Immature natural killer cell (primary cell): ENCODE results near the gene ZMAT5. TPM values are rescaled to one million over a fixed set of nuclear protein-coding genes. Genes with fewer than 3 reads are reported as not detected.

ENCODE experiments used
- DNase-seq, 3 donors: peaks; one replicate each; pipeline ENCODE4 v3.0.0; 2022; ENCODE audit warnings: mixed read lengths in 1 of 3
- H3K27ac Mint-ChIP-seq, 6 donors: one replicate each; pipeline ENCODE4 v1.8.0; 2020; ENCODE audit warnings: mixed read lengths in 6 of 6, mild to moderate bottlenecking in 5 of 6, inconsistent platforms in 4 of 6, moderate library complexity in 3 of 6
- H3K27me3 Mint-ChIP-seq, 3 donors: one replicate each; pipeline ENCODE4 v1.8.0; 2020 to 2021; ENCODE audit warnings: low read depth in 3 of 3, mild to moderate bottlenecking in 3 of 3, mixed read lengths in 3 of 3, moderate library complexity in 3 of 3, inconsistent platforms in 1 of 3
- H3K36me3 Mint-ChIP-seq, 3 donors: one replicate each; pipeline ENCODE4 v1.8.0; 2020; ENCODE audit warnings: mixed read lengths in 3 of 3, inconsistent platforms in 2 of 3, mild to moderate bottlenecking in 2 of 3
- H3K4me1 Mint-ChIP-seq, 2 donors: one replicate each; pipeline ENCODE4 v1.8.0; 2020; ENCODE audit warnings: inconsistent platforms in 2 of 2, mild to moderate bottlenecking in 2 of 2, mixed read lengths in 2 of 2, moderate library complexity in 1 of 2
- H3K4me3 Mint-ChIP-seq, 5 donors: one replicate each; pipeline ENCODE4 v1.8.0; 2020; ENCODE audit warnings: mild to moderate bottlenecking in 5 of 5, mixed read lengths in 5 of 5, inconsistent platforms in 3 of 5, moderate library complexity in 3 of 5
- H3K9me3 Mint-ChIP-seq, 6 donors: one replicate each; pipeline ENCODE4 v1.8.0; 2020; ENCODE audit warnings: mild to moderate bottlenecking in 6 of 6, mixed read lengths in 6 of 6, inconsistent platforms in 4 of 6, moderate library complexity in 3 of 6
- polyA plus RNA-seq, 3 donors: library from polyadenylated mRNA; unstranded; fragments of 300-500 nt; fragmentation: Illumina TruSeq; gene quantifications; one replicate each; pipeline ENCODE4 v1.2.3, GENCODE V29; 2021

The ZMAT5 gene
- polyA plus RNA-seq, 3 donors from 2014 or later: 59.3 to 77.7 (median 72.2) TPM

DNA sequence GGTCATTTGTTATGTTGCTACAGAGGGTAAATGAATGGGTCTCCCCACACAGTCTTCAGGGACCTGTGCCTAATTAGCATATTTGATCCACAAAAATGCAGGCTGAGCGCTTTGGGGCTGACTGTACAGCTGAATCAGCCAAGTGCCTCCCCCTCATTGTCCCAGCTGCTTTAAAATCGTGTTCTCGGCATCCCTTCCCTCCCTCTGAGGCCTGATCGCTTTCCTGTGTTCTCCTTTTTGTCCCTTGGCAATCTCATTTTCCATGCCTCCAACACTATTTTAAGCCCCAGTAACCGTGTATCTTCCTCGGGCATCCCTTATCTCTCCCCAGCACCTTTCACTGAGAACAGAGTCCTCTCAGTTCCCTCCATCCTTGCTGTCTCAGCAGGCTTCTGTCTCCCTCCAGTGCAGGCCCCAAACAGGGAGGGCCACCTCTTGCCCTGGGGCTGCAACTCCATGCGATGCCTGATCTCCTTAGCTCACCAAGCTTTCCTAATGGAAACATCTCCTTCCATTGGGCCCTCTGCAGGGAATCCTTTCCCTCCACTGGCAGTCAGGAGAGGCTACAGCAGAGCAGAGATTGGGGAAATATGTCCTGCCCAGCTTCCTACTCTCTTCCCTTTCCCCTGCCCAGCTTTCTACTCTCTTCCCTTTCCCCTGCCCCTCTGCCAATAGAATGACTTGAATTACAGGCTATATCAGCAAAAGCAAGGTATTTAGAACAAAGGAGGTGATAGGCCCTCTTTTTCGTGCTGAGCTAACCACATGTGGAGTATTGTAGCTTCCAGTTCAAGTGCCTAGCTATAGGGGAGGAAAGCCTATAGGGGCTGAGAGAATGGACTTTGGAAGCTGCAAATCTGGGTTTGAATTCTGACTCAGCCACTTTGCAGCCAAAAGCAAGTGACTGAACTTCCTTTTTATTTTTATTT is 14.2 kb upstream of the ZMAT5 start:
- Mint-ChIP-seq H3K36me3 (no peaks in the 10 kb centered on the region), H3K4me1 (no peaks in the 10 kb centered on the region), H3K27me3 (no peaks in the 10 kb centered on the region), H3K27ac (peak overlapping the region in 1 of 6 donors; percentile 1), H3K4me3 (no peak overlapping the region), H3K9me3 (no peaks in the 10 kb centered on the region)
- DNase-seq: no peak

DNA sequence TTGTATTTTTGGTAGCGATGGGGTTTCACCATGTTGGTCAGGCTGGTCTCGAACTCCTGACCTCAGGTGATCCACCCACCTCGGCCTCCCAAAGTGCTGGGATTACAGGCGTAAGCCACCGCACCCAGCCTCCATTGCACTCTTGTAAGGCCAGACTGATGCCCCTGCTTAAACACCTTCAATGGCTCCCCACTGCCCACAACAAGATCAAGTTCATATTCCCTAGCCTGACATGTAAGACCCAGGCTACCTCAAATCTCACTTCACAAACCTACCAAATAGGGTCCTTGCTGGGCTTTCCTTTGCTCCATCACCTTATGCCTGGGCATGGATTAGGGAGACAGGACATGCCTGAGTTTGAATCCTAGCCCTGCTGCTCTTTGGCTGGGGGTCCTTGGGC is 13.4 kb upstream of the ZMAT5 start:
- Mint-ChIP-seq H3K27me3 (peaks cover 0 to 2% (median 0%) of the 10 kb centered on the region in 3 donors), H3K4me3 (no peak overlapping the region), H3K9me3 (no peaks in the 10 kb centered on the region), H3K27ac (no peak overlapping the region), H3K4me1 (no peaks in the 10 kb centered on the region), H3K36me3 (no peaks in the 10 kb centered on the region)
- DNase-seq: no peak

DNA sequence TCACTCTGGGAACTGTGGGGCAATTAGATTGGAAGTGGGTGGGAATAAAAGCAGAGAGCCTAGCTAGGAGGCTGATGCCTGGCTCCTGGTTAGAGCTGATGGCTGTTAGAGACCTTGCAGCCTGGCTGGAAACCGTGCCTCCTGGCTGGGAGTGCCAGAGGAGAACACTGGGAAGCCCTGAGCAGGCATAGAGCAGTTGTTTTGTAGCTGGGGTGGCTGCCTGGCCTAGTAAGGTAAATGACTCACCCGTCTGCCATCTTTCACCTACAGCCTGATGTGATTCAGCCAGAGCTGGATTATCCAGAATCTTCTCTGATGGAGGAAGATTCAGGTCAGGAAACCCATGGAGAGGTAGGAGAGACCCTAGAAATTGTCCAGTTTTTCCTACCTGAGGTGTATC is 6.4 kb upstream of the ZMAT5 start:
- Mint-ChIP-seq H3K4me3 (no peak overlapping the region), H3K9me3 (no peaks in the 10 kb centered on the region), H3K27ac (no peak overlapping the region), H3K27me3 (peaks cover 0 to 2% (median 0%) of the 10 kb centered on the region in 3 donors), H3K36me3 (no peaks in the 10 kb centered on the region), H3K4me1 (peaks cover 7 to 18% of the 10 kb centered on the region in 2 donors)
- DNase-seq: no peak

DNA sequence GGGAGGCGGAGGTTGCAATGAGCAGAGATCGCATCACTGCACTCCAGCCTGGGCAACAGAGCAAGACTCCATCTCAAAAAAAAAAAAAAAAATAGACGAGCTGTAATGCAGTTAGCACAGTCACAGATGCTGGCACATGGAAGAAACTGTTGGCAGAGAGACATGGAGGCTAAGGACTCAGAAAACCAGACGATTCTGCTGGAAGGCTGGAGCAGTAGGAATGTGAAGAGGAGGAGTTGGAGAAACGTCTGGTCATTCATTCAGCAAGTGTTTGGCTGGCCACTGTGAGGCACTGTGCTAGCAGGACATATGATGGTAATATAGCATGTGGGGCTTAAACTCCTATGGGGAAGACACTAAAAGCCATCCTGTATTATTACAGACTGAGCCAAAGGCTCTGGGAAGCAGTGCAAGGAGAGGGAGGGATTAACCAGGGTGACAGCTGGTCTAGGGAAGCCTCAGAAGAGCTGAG is 5.4 kb upstream of the ZMAT5 start:
- Mint-ChIP-seq H3K9me3 (no peaks in the 10 kb centered on the region), H3K36me3 (no peaks in the 10 kb centered on the region), H3K27ac (peak overlapping the region in 1 of 6 donors; percentile 9), H3K4me3 (no peak overlapping the region), H3K4me1 (peaks cover 17 to 28% of the 10 kb centered on the region in 2 donors), H3K27me3 (peaks cover 0 to 2% (median 0%) of the 10 kb centered on the region in 3 donors)
- no peak for DNase-seq

DNA sequence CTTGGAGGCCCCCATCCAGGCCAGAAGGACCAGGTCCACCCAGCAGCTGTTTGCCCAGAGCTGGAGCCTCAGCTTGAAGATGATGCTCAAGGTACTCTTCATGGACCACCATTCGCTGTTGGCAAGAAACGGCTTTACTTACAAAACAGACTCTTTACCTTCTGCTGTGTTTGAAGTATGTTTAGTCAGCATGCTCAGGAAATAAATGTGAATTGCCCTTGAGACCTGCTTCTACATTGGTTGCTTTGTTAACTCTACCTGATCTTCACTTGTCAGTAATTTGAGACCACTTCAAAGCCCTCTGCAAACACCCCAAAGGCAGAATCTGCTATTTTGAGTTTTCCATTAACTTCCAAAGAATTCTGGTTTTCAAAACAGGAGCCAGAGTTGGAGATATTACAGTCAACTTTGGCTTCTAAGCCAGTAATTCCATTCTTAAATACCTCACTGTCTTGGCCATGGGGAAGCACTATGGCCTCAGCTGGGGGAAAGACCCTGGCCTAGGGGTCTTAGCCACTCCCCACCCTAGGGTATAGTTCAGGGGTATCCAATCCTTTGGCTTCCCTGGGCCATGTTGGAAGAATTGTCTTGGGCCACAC is 3.0 kb upstream of the ZMAT5 start:
- Mint-ChIP-seq H3K27ac (no peak overlapping the region), H3K4me3 (no peak overlapping the region), H3K9me3 (no peaks in the 10 kb centered on the region), H3K27me3 (peaks cover 0 to 3% (median 0%) of the 10 kb centered on the region in 3 donors), H3K4me1 (peaks cover 36 to 49% of the 10 kb centered on the region in 2 donors), H3K36me3 (no peaks in the 10 kb centered on the region)
- no peak for DNase-seq

DNA sequence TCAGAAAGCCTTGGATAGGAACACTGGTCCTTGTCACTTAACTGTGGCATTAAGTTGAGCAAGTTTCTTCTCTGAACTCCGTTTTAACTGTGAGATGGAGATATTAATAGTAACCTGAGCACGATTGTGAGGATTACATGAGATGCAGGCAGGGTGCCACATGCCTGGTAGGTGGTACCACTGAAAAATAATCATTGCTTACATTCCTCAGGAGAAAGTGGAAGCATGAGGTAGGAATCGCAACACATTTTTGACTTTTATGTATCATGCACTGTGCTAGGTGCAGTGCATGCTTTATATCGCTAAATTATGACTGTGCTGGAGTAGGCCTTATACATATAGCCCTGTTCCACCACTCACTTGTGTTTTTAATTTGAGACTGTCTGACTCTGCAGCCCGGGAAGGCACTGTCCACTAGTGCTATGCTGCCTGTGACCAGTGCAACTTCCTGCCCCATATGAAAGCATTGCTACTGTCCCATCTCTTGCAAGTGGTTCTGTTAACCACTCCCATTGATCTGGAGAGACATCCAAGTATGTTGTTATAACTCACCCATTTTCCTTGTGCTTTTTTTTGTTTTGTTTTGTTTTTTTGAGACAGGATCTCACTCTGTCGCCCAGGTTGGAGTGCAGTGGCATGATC is 1.4 kb upstream of the ZMAT5 start:
- Mint-ChIP-seq H3K9me3 (no peaks in the 10 kb centered on the region), H3K27ac (peak overlapping the region; percentile 94 to 99 (median 98)), H3K36me3 (no peaks in the 10 kb centered on the region), H3K4me3 (peak overlapping the region; percentile 98 to 100 (median 99)), H3K4me1 (peaks cover 36 to 49% of the 10 kb centered on the region in 2 donors), H3K27me3 (peaks cover 0 to 3% (median 0%) of the 10 kb centered on the region in 3 donors)
- DNase-seq: no peak

DNA sequence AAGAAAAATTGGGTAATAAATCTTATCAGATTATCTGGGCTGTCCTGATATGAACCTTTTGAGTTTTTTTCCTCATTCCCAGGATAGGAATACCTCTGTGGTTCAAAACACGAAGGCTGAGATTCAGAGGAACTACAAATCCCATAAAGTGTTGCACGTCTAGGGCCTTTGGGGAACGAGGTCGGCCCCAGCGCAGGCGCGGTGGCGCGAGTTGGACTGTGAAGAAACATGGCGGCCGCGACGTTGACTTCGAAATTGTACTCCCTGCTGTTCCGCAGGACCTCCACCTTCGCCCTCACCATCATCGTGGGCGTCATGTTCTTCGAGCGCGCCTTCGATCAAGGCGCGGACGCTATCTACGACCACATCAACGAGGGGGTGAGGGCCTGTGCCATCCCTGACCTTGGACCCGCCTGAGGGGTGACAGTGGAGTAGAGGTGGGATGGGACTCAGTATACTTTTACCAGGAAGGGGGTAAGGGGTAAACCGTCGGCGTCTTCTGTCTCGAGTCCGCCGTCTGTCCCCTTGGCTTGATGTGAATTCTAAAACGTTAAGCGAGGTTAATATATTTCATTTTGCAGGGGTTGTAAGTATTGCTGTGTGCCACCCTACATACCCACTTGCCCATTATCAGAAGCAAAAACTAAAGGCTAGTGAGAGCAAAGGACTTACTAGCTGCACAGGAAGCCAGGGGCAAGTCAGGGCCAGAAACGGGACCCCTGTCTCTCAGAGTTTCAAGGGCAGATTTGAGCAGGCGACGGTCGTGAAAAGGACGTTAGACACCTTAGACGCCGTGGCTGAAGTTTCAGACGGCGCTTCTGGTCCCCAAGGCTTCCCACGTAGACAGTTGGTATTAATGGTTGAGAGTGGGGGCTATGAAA is 604 bp upstream of the ZMAT5 start, which contains the start of gene UQCR10:
UQCR10 (plus strand) TSS at position 199 of the 881 bp plus-strand sequence; CDS start at position 229, 30 bp downstream.
- Mint-ChIP-seq H3K4me1 (peaks cover 36 to 49% of the 10 kb centered on the region in 2 donors), H3K27me3 (peaks cover 0 to 3% (median 0%) of the 10 kb centered on the region in 3 donors), H3K36me3 (no peaks in the 10 kb centered on the region), H3K9me3 (no peaks in the 10 kb centered on the region), H3K27ac (peak within 1 kb of the TSS; percentile 94 to 99 (median 98)), H3K4me3 (peak within 1 kb of the TSS; percentile 98 to 100 (median 99))
- DNase-seq: peak; percentile 89 to 93 (median 93)

DNA sequence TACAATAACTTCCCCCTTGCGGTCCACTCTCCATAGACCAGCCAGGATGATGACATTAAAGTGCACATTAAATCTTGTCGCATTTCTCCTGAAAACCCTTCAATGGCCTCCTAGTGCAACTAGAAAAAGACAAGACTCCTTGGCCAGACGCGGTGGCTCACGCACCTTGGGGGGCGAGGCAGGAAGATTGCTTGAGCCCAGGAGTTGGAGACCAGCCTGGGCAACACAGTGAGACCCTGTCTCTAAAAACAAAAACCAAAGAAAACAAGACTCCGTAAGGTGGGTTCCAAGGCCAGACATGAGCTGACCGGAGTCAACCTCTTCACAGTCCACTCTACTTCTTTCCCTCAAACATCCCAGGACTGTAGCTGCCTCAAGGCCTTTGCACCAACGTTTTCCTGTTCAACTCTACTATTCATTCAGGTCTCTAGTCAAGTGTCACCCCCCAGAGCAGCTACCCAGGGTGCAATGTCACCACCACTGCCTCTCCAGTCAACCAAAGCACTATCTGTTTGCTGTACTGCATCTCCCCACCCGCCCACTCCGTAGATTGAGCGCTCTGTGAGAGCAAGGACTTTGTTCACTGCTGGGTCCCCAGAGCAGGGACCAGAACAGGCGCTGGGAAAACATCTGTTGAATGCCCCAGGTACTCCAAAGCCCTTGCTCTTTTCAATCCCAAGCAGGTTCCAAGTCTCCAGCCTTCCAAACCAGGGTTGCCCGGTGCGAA is 739 bp downstream of the ZMAT5 start:
- Mint-ChIP-seq H3K4me3 (peak overlapping the region; percentile 98 to 100 (median 99)), H3K9me3 (no peaks in the 10 kb centered on the region), H3K36me3 (no peaks in the 10 kb centered on the region), H3K27ac (peak overlapping the region; percentile 94 to 99 (median 98)), H3K4me1 (peaks cover 36 to 49% of the 10 kb centered on the region in 2 donors), H3K27me3 (peaks cover 0 to 3% (median 0%) of the 10 kb centered on the region in 3 donors)
- DNase-seq: peak in 2 of 3 donors; percentile 3 to 4

DNA sequence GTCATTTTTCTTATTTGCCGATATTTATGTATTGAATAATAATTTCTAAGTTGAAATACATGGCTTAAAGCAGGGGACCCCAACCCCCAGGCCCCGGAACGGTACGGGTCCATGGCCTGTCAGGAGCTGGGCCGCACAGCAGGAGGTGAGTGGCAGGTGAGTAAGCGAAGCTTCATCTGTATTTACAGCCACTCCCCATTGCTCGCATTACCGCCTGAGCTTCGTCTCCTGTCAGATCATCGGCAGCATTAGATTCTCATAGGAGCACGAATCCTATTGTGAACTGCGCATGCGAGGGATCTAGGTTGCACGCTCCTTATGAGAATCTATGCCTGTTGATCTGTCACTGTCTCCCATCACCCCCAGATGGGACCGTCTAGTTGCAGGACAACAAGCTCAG is 4.5 kb downstream of the ZMAT5 start:
- Mint-ChIP-seq H3K4me1 (peaks cover 20 to 22% of the 10 kb centered on the region in 2 donors), H3K27me3 (peaks cover 0 to 3% (median 0%) of the 10 kb centered on the region in 3 donors), H3K4me3 (no peak overlapping the region), H3K36me3 (no peaks in the 10 kb centered on the region), H3K9me3 (no peaks in the 10 kb centered on the region), H3K27ac (no peak overlapping the region)
- no peak for DNase-seq

DNA sequence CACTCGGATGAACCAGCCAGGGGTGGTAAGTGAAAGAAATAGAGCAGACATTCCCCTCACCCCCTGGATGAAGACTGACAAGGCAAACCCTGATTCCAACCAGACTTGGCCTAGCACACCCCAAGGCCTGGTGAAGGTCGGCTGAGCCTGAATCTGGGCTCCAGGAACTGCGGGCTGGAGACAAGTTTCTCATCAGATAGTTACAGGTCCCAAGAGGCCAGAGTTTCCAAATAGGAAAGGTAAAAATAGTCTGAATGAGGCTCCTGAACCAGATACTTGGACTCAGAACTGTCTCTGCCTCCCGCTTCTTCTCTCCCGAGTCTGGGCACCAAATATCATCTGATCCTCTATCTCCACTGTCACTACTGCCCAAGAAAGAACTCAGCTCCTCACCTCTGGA is 7.8 kb downstream of the ZMAT5 start:
- H3K36me3 Mint-ChIP-seq: no peaks in the 10 kb centered on the region
- no peaks in the 10 kb centered on the region for H3K27me3 Mint-ChIP-seq
- peaks cover 0 to 4% of the 10 kb centered on the region in 2 donors for H3K4me1 Mint-ChIP-seq
- H3K27ac Mint-ChIP-seq: peak overlapping the region in 1 of 6 donors; percentile 36
- H3K4me3 Mint-ChIP-seq: no peak overlapping the region
- no peak for DNase-seq
- H3K9me3 Mint-ChIP-seq: no peaks in the 10 kb centered on the region

DNA sequence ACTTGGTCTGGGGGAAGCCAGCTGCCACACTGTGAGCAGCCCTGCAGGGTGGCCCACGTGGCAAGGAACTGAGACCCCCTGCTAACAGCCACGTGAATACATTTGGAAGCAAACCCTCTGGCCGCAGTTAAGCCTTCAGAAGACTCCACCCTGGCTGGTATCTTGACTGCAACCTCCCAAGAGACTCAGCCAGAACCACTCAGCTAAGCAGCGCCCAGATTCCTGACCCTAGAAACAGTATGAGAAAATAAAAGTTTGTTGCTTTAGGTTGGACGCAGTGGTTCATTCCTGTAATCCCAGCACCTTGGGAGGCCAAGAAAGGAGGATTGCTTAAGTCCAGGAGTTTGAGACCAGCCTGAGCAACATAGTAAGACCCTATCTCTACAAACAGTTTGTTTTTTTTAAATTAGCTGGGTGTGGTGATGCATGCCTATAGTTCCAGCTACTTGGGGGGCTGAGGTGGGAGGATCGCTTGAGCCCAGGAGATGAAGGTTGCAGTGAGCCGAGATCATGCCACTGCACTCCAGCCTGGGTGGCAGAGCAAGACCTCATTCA is 8.7 kb downstream of the ZMAT5 start:
- no peaks in the 10 kb centered on the region for H3K36me3 Mint-ChIP-seq
- no peak overlapping the region for H3K27ac Mint-ChIP-seq
- peaks cover 0 to 4% of the 10 kb centered on the region in 2 donors for H3K4me1 Mint-ChIP-seq
- no peaks in the 10 kb centered on the region for H3K27me3 Mint-ChIP-seq
- DNase-seq: no peak
- no peak overlapping the region for H3K4me3 Mint-ChIP-seq
- H3K9me3 Mint-ChIP-seq: no peaks in the 10 kb centered on the region

DNA sequence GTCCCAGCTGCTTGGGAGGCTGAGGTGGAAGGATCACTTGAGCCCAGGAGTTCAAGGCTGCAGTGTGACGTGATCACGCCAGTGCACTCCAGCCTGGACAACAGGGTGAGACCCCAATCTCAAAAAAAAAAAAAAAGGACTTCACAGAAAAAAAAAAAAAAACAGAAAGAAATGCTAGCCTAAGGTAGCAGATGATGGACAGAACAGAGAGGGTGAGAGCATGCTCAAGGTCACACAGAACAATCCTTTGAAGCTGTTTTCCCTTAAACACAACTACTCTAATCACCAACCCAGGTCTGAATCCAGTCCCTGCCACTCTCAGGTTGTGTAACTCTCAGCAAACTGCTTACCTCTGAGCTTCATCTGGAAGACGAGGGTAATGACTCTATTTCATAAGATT is 9.7 kb downstream of the ZMAT5 start:
- H3K4me3 Mint-ChIP-seq: no peak overlapping the region
- H3K9me3 Mint-ChIP-seq: no peaks in the 10 kb centered on the region
- no peaks in the 10 kb centered on the region for H3K36me3 Mint-ChIP-seq
- no peaks in the 10 kb centered on the region for H3K27me3 Mint-ChIP-seq
- peaks cover 1 to 4% of the 10 kb centered on the region in 2 donors for H3K4me1 Mint-ChIP-seq
- H3K27ac Mint-ChIP-seq: no peak overlapping the region
- no peak for DNase-seq
